CD4-positive, alpha-beta T cell (primary cell): ENCODE measurements around the gene ALDH3B1. TPM values are rescaled to one million over a fixed set of nuclear protein-coding genes. Genes with fewer than 3 reads are reported as not detected.
A peak's percentile ranks its signal among the peaks of the same experiment; 100 is the strongest.

Source experiments
- ATAC-seq: fragments of 200-7000 bp; cut with Tn5 transposase; one replicate; pipeline ENCODE4 v1.10.0; 2022; ENCODE audit warnings: mild to moderate bottlenecking; ENCODE audit not compliant: poor library complexity
- CTCF ChIA-PET: fragments of 350-600 bp; sonication (Branson Sonifier 250); formaldehyde crosslinking; loops from one replicate; lab custom pipeline; 2021; ENCODE audit warnings: antibody characterized with exemption, inconsistent platforms; lab: Charles Lee
- POLR2A ChIA-PET: fragments of 350-600 bp; sonication (Branson Sonifier 250); formaldehyde crosslinking; loops from one replicate; lab custom pipeline; 2021; ENCODE audit warnings: antibody characterized with exemption, inconsistent platforms; lab: Charles Lee
- DNase-seq, 14 experiments: peaks; one replicate each; pipeline ENCODE4 v3.0.0-alpha.2; 2013 to 2020; ENCODE audit warnings: mixed read lengths in 2 of 14
- H3K27ac ChIP-seq, 2 donors: one replicate each; pipeline versions ENCODE4 v1.5.1 to v1.7.0; 2013; ENCODE audit warnings: low read length in 2 of 2, low read depth in 1 of 2, mild to moderate bottlenecking in 1 of 2
- H3K27me3 ChIP-seq, 2 experiments: 1 replicate in 1 of 2; 2 replicates in 1 of 2; pipeline versions ENCODE4 v1.6.1 to v1.7.0; 2013; ENCODE audit warnings: low read length in 2 of 2, control low read depth in 1 of 2, mild to moderate bottlenecking in 1 of 2, moderate library complexity in 1 of 2; ENCODE audit not compliant: insufficient read depth in 2 of 2, control insufficient read depth in 1 of 2
- H3K36me3 ChIP-seq: one replicate; pipeline ENCODE4 v1.6.1; 2013; ENCODE audit warnings: low read length, control low read depth; ENCODE audit not compliant: insufficient read depth
- H3K4me1 ChIP-seq: one replicate; pipeline ENCODE4 v1.6.1; 2013; ENCODE audit warnings: low read length, control low read depth; ENCODE audit not compliant: insufficient read depth
- H3K4me3 ChIP-seq: one replicate; pipeline ENCODE4 v1.5.1; 2013; ENCODE audit warnings: mild to moderate bottlenecking, low read length, moderate library complexity
- H3K9me3 ChIP-seq, 2 experiments: 1 replicate in 1 of 2; 2 replicates in 1 of 2; pipeline versions ENCODE4 v1.6.1 to v1.7.0; 2013; ENCODE audit warnings: low read length in 2 of 2, mild to moderate bottlenecking in 2 of 2, control low read depth in 1 of 2, moderate library complexity in 1 of 2; ENCODE audit not compliant: control insufficient read depth in 1 of 2, insufficient read depth in 1 of 2
- H3K27ac Mint-ChIP-seq: one replicate; pipeline ENCODE4 v1.8.0; 2020; ENCODE audit warnings: mixed read lengths
- H3K27me3 Mint-ChIP-seq: one replicate; pipeline ENCODE4 v1.8.0; 2021; ENCODE audit warnings: mixed read lengths
- H3K36me3 Mint-ChIP-seq: one replicate; pipeline ENCODE4 v1.8.0; 2021; ENCODE audit warnings: low read depth, mixed read lengths
- H3K4me1 Mint-ChIP-seq: one replicate; pipeline ENCODE4 v1.8.0; 2021; ENCODE audit warnings: low read depth, mixed read lengths
- H3K4me3 Mint-ChIP-seq: one replicate; pipeline ENCODE4 v1.8.0; 2020; ENCODE audit warnings: mild to moderate bottlenecking, mixed read lengths
- H3K9me3 Mint-ChIP-seq: one replicate; pipeline ENCODE4 v1.8.0; 2020; ENCODE audit warnings: mixed read lengths
- CTCF ChIP-seq: fragments of 200-600 bp; IDR thresholded peaks from one replicate; pipeline ENCODE4 v1.8.0; 2022; ENCODE audit warnings: antibody characterized with exemption, mild to moderate bottlenecking
- intact Hi-C, 2 experiments: fragments of 100-400 bp; cut with DNase I in 1 of 2; cut with micrococcal nuclease in 1 of 2; formaldehyde crosslinking; loops; one replicate each; pipeline versions ENCODE4 v1.15.1 to v1.9.0; 2023 to 2025; cut with DNase I, micrococcal nuclease
- total RNA-seq, 174 experiments: library from RNA in 2 of 174; stranded (reverse) in 2 of 174; gene quantifications; one replicate each; pipeline ENCODE4 v1.2.3 and lab custom pipeline; 2021 to 2026

Gene ALDH3B1
- total RNA-seq, 2 experiments from 2014 or later, result 0.34 to 0.44 TPM

GRCh38 chr11:68053117-68053516 is 43.0 kb downstream of the ALDH3B1 start:
- Mint-ChIP-seq H3K27me3 (no peaks in the 10 kb centered on the region), H3K9me3 (no peaks in the 10 kb centered on the region), H3K4me3 (no peak overlapping the region), H3K4me1 (no peaks in the 10 kb centered on the region), H3K27ac (no peak overlapping the region), H3K36me3 (peaks cover 20% of the 10 kb centered on the region)
- Histone ChIP-seq H3K27me3 (no peaks in the 10 kb centered on the region), H3K4me1 (no peaks in the 10 kb centered on the region), H3K27ac (no peak overlapping the region), H3K4me3 (no peak overlapping the region), H3K36me3 (peaks cover 44% of the 10 kb centered on the region), H3K9me3 (no peaks in the 10 kb centered on the region)
- ChIA-PET CTCF (no interaction called here), POLR2A (no interaction called here)
- TF ChIP-seq CTCF, result no peak
- intact Hi-C loops, result no loop called here
- ATAC-seq (no peak), DNase-seq (peak in 1 of 14 experiments; percentile 27)

GRCh38 chr11:68053981-68054812 is 44.1 kb downstream of the ALDH3B1 start:
- Mint-ChIP-seq H3K9me3 (no peaks in the 10 kb centered on the region), H3K27me3 (no peaks in the 10 kb centered on the region), H3K27ac (no peak overlapping the region), H3K4me1 (no peaks in the 10 kb centered on the region), H3K36me3 (peaks cover 15% of the 10 kb centered on the region), H3K4me3 (no peak overlapping the region)
- no peak overlapping the region for H3K27ac ChIP-seq
- no peak for TF ChIP-seq CTCF
- CTCF ChIA-PET, result no interaction called here
- H3K4me1 ChIP-seq, result no peaks in the 10 kb centered on the region
- H3K4me3 ChIP-seq, result no peak overlapping the region
- ATAC-seq (no peak), DNase-seq (peak in 1 of 14 experiments; percentile 19)
- intact Hi-C loops, result no loop called here
- peaks cover 34% of the 10 kb centered on the region for H3K36me3 ChIP-seq
- H3K27me3 ChIP-seq, result no peaks in the 10 kb centered on the region
- H3K9me3 ChIP-seq, result no peaks in the 10 kb centered on the region
- POLR2A ChIA-PET, result no interaction called here

- intact Hi-C loops, result no loop called here
- H3K4me3 ChIP-seq, result no peak overlapping the region
- ChIA-PET CTCF (no interaction called here), POLR2A (no interaction called here)
- H3K4me1 Mint-ChIP-seq, result no peaks in the 10 kb centered on the region
- no peaks in the 10 kb centered on the region for H3K27me3 ChIP-seq
- no peaks in the 10 kb centered on the region for H3K9me3 Mint-ChIP-seq
- no peak overlapping the region for H3K27ac ChIP-seq
- peaks cover 13% of the 10 kb centered on the region for H3K36me3 ChIP-seq
- H3K9me3 ChIP-seq, result no peaks in the 10 kb centered on the region
- TF ChIP-seq CTCF, result no peak
- no peak for DNase-seq
- H3K4me1 ChIP-seq, result no peaks in the 10 kb centered on the region
- peaks cover 8% of the 10 kb centered on the region for H3K36me3 Mint-ChIP-seq
- no peak overlapping the region for H3K27ac Mint-ChIP-seq
- H3K4me3 Mint-ChIP-seq, result no peak overlapping the region
- no peaks in the 10 kb centered on the region for H3K27me3 Mint-ChIP-seq
- ATAC-seq, result no peak
These were observed 46.5 kb downstream of the ALDH3B1 start for GRCh38 chr11:68056317-68057285.
